Measurements from ENCODE around the gene VCL. TPM values are rescaled to one million over a fixed set of nuclear protein-coding genes. Genes with fewer than 3 reads are reported as not detected.

The VCL gene
- total RNA-seq, 2 experiments from 2014 or later, result 18.5 to 19.7 TPM

- H3K4me3 Mint-ChIP-seq, result no peak overlapping the region
Observed at GRCh38 chr10:74167443-74167842, 169.5 kb downstream of the VCL start.

More at GRCh38 chr10:74167443-74167842, 169.5 kb downstream of the VCL start:
- no peak for TF ChIP-seq CTCF (IDR thresholded peaks at IDR 0.05)
- Histone ChIP-seq H3K27ac (ENCODE audit: low read depth in 1 of 2, low read length in 2 of 2) (no peak overlapping the region), H3K27me3 (ENCODE audit: control insufficient read depth in 1 of 2, insufficient read depth in 2 of 2, low read length in 2 of 2) (no peaks in the 10 kb centered on the region), H3K9me3 (ENCODE audit: control insufficient read depth in 1 of 2, insufficient read depth in 1 of 2, low read length in 2 of 2) (no peaks in the 10 kb centered on the region), H3K36me3 (ENCODE audit: insufficient read depth, low read length) (no peaks in the 10 kb centered on the region), H3K4me3 (ENCODE audit: low read length) (no peak overlapping the region), H3K4me1 (ENCODE audit: insufficient read depth, low read length) (peaks cover 4% of the 10 kb centered on the region)
- ChIA-PET POLR2A (interaction anchor here (1.1 to 4.6 kb wide), 3 partner anchors 9 to 17 kb away, joined by 3 to 18 read pairs (median 5); partner anchors contain the start of genes ADK and AP3M1), CTCF (no interaction called here)
- H3K4me1 Mint-ChIP-seq (ENCODE audit: low read depth), result peaks cover 26% of the 10 kb centered on the region
- no peaks in the 10 kb centered on the region for H3K9me3 Mint-ChIP-seq
- intact Hi-C loops (cut with DNase I, micrococcal nuclease), result no loop called here
- no peak for ATAC-seq (ENCODE audit: poor library complexity)
- H3K27me3 Mint-ChIP-seq, result no peaks in the 10 kb centered on the region
- no peak overlapping the region for H3K27ac Mint-ChIP-seq
- no peak for DNase-seq
- no peaks in the 10 kb centered on the region for H3K36me3 Mint-ChIP-seq (ENCODE audit: low read depth)

Other genes with a start within 250 kb of the VCL start
- gene CHCHD1, start 216.1 kb upstream of the VCL start, total RNA-seq, result 1 to 10 TPM; 6.3 to 6.8 TPM
- gene ZSWIM8, start 212.5 kb upstream of the VCL start, total RNA-seq, result 10 to 100 TPM; 66.4 to 70.7 TPM
- gene NDST2, start 186.5 kb upstream of the VCL start, total RNA-seq, result 100 to 1,000 TPM; 121 to 135 TPM
- 10 to 100 TPM; 34.4 to 38.4 TPM for gene CAMK2G, start 123.6 kb upstream of the VCL start, total RNA-seq
- gene PLAU, start 87.0 kb upstream of the VCL start, total RNA-seq, result not detected
- 10 to 100 TPM; 14.8 to 17.6 TPM for gene AP3M1, start 152.7 kb downstream of the VCL start, total RNA-seq
- gene ADK, start 153.1 kb downstream of the VCL start, total RNA-seq, result 10 to 100 TPM; 15.3 to 17.6 TPM

All from CD4-positive, alpha-beta T cell (primary cell).